Breast epithelium (tissue), 4 donors: Measurements from ENCODE around the gene PLA2G3. TPM values are rescaled to one million over a fixed set of nuclear protein-coding genes. Genes with fewer than 3 reads are reported as not detected.
A peak's percentile ranks its signal among the peaks of the same experiment; 100 is the strongest.
"Not testable (repeated sequence)": the region's sequence is repeated elsewhere in the genome, so short reads cannot be mapped to it uniquely, and the experiment has no call there.

Experiments used
- DNase-seq, 2 donors: peaks; one replicate each; pipeline ENCODE4 v3.0.0-alpha.2; 2019; ENCODE audit warnings: low spot score in 2 of 2
- H3K27ac ChIP-seq, 2 donors: fragments of 200-600 bp; sonication (generic) in 1 of 2; one replicate each; pipeline ENCODE4 v1.5.1; 2016 to 2019; ENCODE audit warnings: mild to moderate bottlenecking in 1 of 2
- H3K27me3 ChIP-seq, 2 donors: fragments of 200-600 bp; sonication (generic) in 1 of 2; one replicate each; pipeline versions ENCODE4 v1.5.1 to v1.6.0; 2017 to 2019; ENCODE audit warnings: control low read depth in 1 of 2, mild to moderate bottlenecking in 1 of 2
- H3K36me3 ChIP-seq: fragments of 200-600 bp; one replicate; pipeline ENCODE4 v1.5.1; 2019
- H3K4me1 ChIP-seq, 2 donors: fragments of 200-600 bp; sonication (generic); one replicate each; pipeline ENCODE4 v1.5.1; 2016 to 2019; ENCODE audit warnings: control low read depth in 1 of 2
- H3K4me3 ChIP-seq, 3 donors: fragments of 200-600 bp; sonication (generic); 1 replicate in 2 of 3; 2 replicates in 1 of 3; pipeline ENCODE4 v1.5.1; 2016 to 2019; ENCODE audit warnings: mild to moderate bottlenecking in 3 of 3, moderate library complexity in 2 of 3
- H3K9me3 ChIP-seq, 2 donors: fragments of 200-600 bp; sonication (generic) in 1 of 2; one replicate each; pipeline ENCODE4 v1.5.1; 2016 to 2019; ENCODE audit warnings: control low read depth in 1 of 2
- POLR2A ChIP-seq: fragments of 450-650 bp; IDR thresholded peaks from one replicate; pipeline ENCODE4 v1.6.1; 2016; ENCODE audit warnings: antibody characterized with exemption, mild to moderate bottlenecking, moderate library complexity
- POLR2AphosphoS5 ChIP-seq, 3 donors: sonication (generic); formaldehyde crosslinking; IDR thresholded peaks; one replicate each; pipeline ENCODE4 v1.6.1; 2017; ENCODE audit warnings: antibody characterized with exemption in 3 of 3
- intact Hi-C: fragments of 100-400 bp; cut with DNase I; formaldehyde crosslinking; loops from one replicate; pipeline ENCODE4 v1.15.1; 2023; ENCODE audit warnings: low total_unique reads
- total RNA-seq, 3 donors: library from RNA; depleted of rRNA; stranded (reverse); fragments of >200 nt; gene quantifications; one replicate each; pipeline ENCODE4 v1.1.0, GENCODE V29; 2016
- TF ChIP-seq, protein P1 (sequence below), 3 donors: fragments of 450-650 bp; IDR thresholded peaks; one replicate each; pipeline ENCODE4 v1.5.1; 2016 to 2017; ENCODE audit warnings: antibody characterized with exemption in 3 of 3, mild to moderate bottlenecking in 3 of 3, moderate library complexity in 3 of 3

PLA2G3 gene
- total RNA-seq, 3 donors from 2014 or later, result not detected

DNA sequence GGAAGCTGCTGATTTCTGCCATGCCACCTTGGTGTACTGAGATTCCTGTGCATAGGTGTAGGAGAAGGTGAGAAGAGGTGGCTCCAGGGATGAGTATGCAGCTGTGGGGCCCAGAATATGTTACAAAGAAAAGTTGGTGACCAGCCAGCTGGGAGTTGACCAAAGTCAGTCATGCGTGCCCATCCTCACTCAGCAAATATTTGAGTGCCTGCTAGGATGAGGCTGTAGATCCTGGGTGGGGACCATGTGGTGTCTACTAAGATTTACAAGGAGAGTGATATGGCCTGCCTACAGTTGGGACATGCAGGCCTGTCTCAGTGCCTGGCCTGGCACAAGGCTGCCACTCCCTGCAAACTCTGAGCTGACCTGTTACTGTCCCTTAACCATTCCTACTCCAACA is 39.0 kb upstream of the PLA2G3 start:
- Histone ChIP-seq H3K9me3 (no peaks in the 10 kb centered on the region), H3K4me1 (peaks cover 0 to 5% of the 10 kb centered on the region in 2 donors), H3K36me3 (no peaks in the 10 kb centered on the region), H3K27me3 (no peaks in the 10 kb centered on the region), H3K27ac (peak overlapping the region; percentile 19 to 56), H3K4me3 (no peak overlapping the region)
- TF ChIP-seq POLR2AphosphoS5 (IDR thresholded peaks at IDR 0.05), result peak in 1 of 3 donors; percentile 5
- TF ChIP-seq POLR2A, result no peak
- TF ChIP-seq, protein P1, sequence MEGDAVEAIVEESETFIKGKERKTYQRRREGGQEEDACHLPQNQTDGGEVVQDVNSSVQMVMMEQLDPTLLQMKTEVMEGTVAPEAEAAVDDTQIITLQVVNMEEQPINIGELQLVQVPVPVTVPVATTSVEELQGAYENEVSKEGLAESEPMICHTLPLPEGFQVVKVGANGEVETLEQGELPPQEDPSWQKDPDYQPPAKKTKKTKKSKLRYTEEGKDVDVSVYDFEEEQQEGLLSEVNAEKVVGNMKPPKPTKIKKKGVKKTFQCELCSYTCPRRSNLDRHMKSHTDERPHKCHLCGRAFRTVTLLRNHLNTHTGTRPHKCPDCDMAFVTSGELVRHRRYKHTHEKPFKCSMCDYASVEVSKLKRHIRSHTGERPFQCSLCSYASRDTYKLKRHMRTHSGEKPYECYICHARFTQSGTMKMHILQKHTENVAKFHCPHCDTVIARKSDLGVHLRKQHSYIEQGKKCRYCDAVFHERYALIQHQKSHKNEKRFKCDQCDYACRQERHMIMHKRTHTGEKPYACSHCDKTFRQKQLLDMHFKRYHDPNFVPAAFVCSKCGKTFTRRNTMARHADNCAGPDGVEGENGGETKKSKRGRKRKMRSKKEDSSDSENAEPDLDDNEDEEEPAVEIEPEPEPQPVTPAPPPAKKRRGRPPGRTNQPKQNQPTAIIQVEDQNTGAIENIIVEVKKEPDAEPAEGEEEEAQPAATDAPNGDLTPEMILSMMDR (IDR thresholded peaks at IDR 0.05), result no peak
- intact Hi-C loops, result no loop called here
- peak in 1 of 2 donors; percentile 77 for DNase-seq

DNA sequence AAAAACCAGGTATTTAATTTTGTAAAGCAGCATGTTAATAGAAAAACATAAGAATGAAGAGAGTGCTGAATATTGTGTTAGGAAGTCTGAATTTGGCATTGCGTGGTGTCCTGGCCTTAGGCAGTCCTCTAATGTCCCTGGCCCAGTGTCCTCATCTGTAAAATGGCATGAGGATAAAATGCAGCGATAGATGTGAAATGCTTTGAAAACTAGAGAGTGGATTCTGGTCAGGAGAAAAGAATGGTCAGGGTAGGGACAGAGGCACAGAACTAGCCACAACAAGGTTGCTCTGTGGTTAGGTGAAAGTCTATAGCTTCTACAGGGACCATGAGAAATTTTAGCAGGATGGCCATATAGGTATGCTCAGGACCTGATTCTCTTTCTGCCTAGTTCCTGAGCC is 38.6 kb upstream of the PLA2G3 start:
- Histone ChIP-seq H3K4me1 (peaks cover 0 to 5% of the 10 kb centered on the region in 2 donors), H3K9me3 (no peaks in the 10 kb centered on the region), H3K27me3 (no peaks in the 10 kb centered on the region), H3K4me3 (no peak overlapping the region), H3K27ac (peak overlapping the region in 1 of 2 donors; percentile 21), H3K36me3 (no peaks in the 10 kb centered on the region)
- intact Hi-C loops, result no loop called here
- TF ChIP-seq POLR2AphosphoS5 (IDR thresholded peaks at IDR 0.05) (no peak), POLR2A (no peak)
- TF ChIP-seq, protein P1 (IDR thresholded peaks at IDR 0.05), result no peak
- DNase-seq, result no peak

DNA sequence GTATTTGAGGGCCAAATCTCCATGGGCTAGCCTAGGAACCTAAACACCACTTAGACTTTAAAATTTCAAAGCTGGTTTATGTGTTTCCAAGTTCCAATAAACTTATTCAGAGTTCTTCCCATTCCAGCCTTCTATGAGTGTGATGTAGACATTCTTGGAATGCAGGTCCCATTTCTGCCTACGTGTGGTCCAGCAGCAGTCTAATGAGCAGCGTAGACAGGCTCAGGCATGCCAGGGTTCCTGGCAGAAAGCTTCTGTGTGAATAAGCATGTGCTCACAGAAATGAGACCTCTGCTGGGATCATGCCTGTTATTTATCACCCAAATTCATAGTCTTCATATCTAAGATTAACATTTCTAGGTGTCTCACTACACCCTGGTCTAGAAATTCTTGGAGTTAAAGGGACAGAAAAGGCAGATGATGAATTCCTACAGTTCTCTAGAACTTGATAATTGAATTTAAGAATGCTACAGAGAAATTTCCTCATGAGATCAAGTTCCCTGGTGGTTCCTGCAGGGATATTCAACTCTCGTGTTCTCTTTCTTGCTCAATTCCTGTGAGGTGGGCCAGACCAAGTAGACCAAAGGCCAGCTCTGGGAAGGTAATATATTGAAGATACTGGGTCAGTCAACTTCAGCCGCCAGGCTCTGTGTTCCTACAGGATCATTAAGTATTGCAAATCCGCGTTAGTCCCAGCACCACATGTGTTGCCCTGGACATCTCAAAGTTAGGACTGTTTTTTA is 37.3 kb upstream of the PLA2G3 start:
- TF ChIP-seq POLR2A (no peak), POLR2AphosphoS5 (IDR thresholded peaks at IDR 0.05) (no peak)
- TF ChIP-seq, protein P1 (IDR thresholded peaks at IDR 0.05), result no peak
- intact Hi-C loops, result loop anchor here (2.0 kb wide), 1 partner anchor 51 kb away; no protein-coding TSS in a partner anchor
- Histone ChIP-seq H3K4me1 (peaks cover 0 to 5% of the 10 kb centered on the region in 2 donors), H3K36me3 (no peaks in the 10 kb centered on the region), H3K27me3 (no peaks in the 10 kb centered on the region), H3K4me3 (no peak overlapping the region), H3K9me3 (no peaks in the 10 kb centered on the region), H3K27ac (peak overlapping the region; percentile 33 to 38)
- peak in 1 of 2 donors; percentile 77 for DNase-seq

DNA sequence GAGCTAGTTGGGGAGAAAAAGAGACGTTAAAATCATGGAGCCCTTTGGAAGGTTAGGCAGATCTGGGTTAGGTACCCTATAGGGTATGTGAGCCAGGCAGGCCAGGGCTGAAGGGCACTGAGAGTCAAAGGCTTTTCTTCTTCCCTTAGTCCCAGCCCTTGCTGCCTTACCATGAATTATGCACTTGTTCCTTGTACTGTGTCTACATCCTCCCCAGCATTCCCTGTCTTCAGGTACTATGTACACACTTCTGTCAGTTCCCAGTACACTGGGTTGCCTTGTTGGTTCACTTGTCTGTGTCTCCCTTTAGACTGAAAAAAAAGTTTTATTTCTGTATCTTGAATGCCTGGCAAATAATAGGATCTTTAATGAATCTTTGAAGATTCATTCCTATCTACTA is 36.6 kb upstream of the PLA2G3 start:
- Histone ChIP-seq H3K36me3 (no peaks in the 10 kb centered on the region), H3K27me3 (no peaks in the 10 kb centered on the region), H3K9me3 (no peaks in the 10 kb centered on the region), H3K4me3 (no peak overlapping the region), H3K4me1 (peaks cover 0 to 5% of the 10 kb centered on the region in 2 donors), H3K27ac (peak overlapping the region in 1 of 2 donors; percentile 33)
- TF ChIP-seq POLR2AphosphoS5 (IDR thresholded peaks at IDR 0.05) (no peak), POLR2A (no peak)
- TF ChIP-seq, protein P1 (IDR thresholded peaks at IDR 0.05), result no peak
- no peak for DNase-seq
- intact Hi-C loops, result loop anchor here (2.0 kb wide), 1 partner anchor 50 kb away; no protein-coding TSS in a partner anchor

DNA sequence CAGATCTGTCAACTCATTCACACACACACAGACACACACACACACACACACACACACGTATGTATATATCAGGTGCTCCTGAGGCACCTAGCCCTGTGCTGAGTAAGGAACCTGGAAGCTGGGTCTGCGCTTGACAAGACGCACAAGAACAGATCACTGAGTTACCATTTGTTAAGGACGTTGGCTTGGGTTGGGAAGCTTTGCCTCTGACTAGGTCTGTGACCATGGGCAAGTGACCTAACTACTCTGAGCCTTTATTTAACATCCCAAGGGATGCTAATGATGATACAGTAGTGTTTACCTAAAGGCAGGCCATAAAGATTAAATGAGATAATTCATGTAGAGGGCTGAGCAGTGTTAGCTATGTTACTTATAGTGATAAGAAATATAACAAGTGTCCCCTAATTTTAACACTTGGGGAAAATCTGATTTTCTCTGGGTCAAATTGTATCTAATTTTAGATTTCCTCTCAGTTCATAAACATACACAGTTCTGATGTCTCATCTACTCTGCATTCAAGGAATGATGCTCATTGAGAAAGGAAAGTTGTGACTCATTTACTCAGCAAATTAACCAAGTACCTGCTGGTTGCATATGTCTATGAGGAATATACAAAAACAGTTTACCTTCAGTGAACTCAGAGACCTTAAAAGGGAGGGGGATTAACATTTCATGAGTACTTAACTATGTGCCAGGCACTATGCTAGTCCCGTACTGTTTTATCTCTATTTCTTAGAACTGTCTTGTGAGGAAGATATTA is 33.3 kb upstream of the PLA2G3 start:
- no peaks in the 10 kb centered on the region for H3K4me1 ChIP-seq
- intact Hi-C loops, result no loop called here

DNA sequence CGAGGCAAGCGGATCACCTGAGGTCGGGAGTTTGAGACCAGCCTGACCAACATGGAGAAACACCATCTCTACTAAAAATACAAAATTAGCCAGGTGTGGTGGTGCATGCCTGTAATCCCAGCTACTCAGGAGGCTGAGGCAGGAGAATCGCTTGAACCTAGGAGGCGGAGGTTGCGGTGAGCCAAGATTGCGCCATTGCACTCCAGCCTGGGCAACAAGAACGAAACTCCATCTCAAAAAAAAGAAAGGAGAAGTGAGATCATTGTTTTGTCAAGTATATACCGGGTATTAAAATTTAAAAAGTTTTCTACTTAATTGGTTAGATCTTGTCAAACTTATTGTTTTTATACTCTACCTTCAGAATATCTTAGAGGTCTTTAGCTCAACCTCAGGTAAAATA is 31.4 kb upstream of the PLA2G3 start:
- H3K27me3 ChIP-seq, H3K4me3 ChIP-seq, H3K9me3 ChIP-seq, H3K4me1 ChIP-seq, intact Hi-C loops, H3K27ac ChIP-seq, DNase-seq, H3K36me3 ChIP-seq: not testable (repeated sequence)

More for the DNA sequence above, 33.3 kb upstream of the PLA2G3 start:
- TF ChIP-seq POLR2A (no peak), POLR2AphosphoS5 (IDR thresholded peaks at IDR 0.05) (no peak)
- TF ChIP-seq, protein P1 (IDR thresholded peaks at IDR 0.05), result no peak
- H3K9me3 ChIP-seq, result no peaks in the 10 kb centered on the region
- H3K27me3 ChIP-seq, result no peaks in the 10 kb centered on the region
- no peaks in the 10 kb centered on the region for H3K36me3 ChIP-seq
- H3K27ac ChIP-seq, result peak overlapping the region in 1 of 2 donors; percentile 20
- DNase-seq, result no peak
- no peak overlapping the region for H3K4me3 ChIP-seq
